Uterus (tissue), 4 donors: ENCODE measurements around the gene NUP188. TPM values are rescaled to one million over a fixed set of nuclear protein-coding genes. Genes with fewer than 3 reads are reported as not detected.
A peak's percentile ranks its signal among the peaks of the same experiment; 100 is the strongest.

ENCODE experiments used
- DNase-seq, 2 donors: peaks; one replicate each; pipeline ENCODE4 v3.0.0-alpha.2; 2019 to 2020
- H3K27ac ChIP-seq, 2 donors: fragments of 200-600 bp; sonication (generic); 1 replicate in 1 of 2; 2 replicates in 1 of 2; pipeline ENCODE4 v1.5.1; 2016 to 2018
- H3K27me3 ChIP-seq, 2 donors: fragments of 200-600 bp; sonication (generic); one replicate each; pipeline ENCODE4 v1.5.1; 2018 to 2019; ENCODE audit warnings: control low read depth in 1 of 2
- H3K36me3 ChIP-seq, 2 donors: fragments of 200-600 bp; sonication (generic); one replicate each; pipeline ENCODE4 v1.5.1; 2019; ENCODE audit warnings: control low read depth in 1 of 2
- H3K4me1 ChIP-seq, 2 donors: fragments of 200-600 bp; sonication (generic); one replicate each; pipeline ENCODE4 v1.5.1; 2018 to 2019; ENCODE audit warnings: control low read depth in 1 of 2
- H3K4me3 ChIP-seq, 2 donors: fragments of 200-600 bp; sonication (generic); 1 replicate in 1 of 2; 2 replicates in 1 of 2; pipeline ENCODE4 v1.5.1; 2018 to 2019; ENCODE audit warnings: mild to moderate bottlenecking in 1 of 2
- H3K9me3 ChIP-seq, 2 donors: fragments of 200-600 bp; sonication (generic); one replicate each; pipeline ENCODE4 v1.5.1; 2019; ENCODE audit warnings: control low read depth in 1 of 2
- CTCF ChIP-seq, 4 experiments: fragments of 200-600 bp in 2 of 4; fragments of 450-650 bp in 2 of 4; sonication (generic) in 2 of 4; IDR thresholded peaks; one replicate each; pipeline ENCODE4 v1.5.1; 2016 to 2019; ENCODE audit warnings: antibody characterized with exemption in 4 of 4, mild to moderate bottlenecking in 2 of 4, moderate library complexity in 1 of 4
- POLR2A ChIP-seq, 2 donors: fragments of 450-650 bp; IDR thresholded peaks; one replicate each; pipeline ENCODE4 v1.6.1; 2016; ENCODE audit warnings: antibody characterized with exemption in 2 of 2, mild to moderate bottlenecking in 1 of 2, moderate library complexity in 1 of 2
- intact Hi-C: fragments of 100-400 bp; cut with DNase I; formaldehyde crosslinking; loops from one replicate; pipeline ENCODE4 v1.15.1; 2023; ENCODE audit warnings: low total_unique reads
- total RNA-seq, 4 donors: library from RNA; depleted of rRNA in 3 of 4; stranded (reverse); fragments of >200 nt in 3 of 4; gene quantifications; one replicate each; pipeline versions ENCODE4 v1.1.0 to v1.2.4, GENCODE V29; 2014 to 2023
- donor health status: DM: yes; HTN: yes; CAD: no.

The NUP188 gene
- total RNA-seq, 4 donors from 2014 or later, result 21.5 to 75.4 (median 36.9) TPM

- H3K9me3 ChIP-seq, result no peaks in the 10 kb centered on the region
- no peaks in the 10 kb centered on the region for H3K27me3 ChIP-seq
- H3K4me3 ChIP-seq, result no peak overlapping the region
- no peaks in the 10 kb centered on the region for H3K36me3 ChIP-seq
- DNase-seq, result peak; percentile 49 to 64
- intact Hi-C loops, result no loop called here
- H3K4me1 ChIP-seq, result peaks cover 12 to 41% of the 10 kb centered on the region in 2 donors
- H3K27ac ChIP-seq, result peak overlapping the region; percentile 78 to 95
- TF ChIP-seq CTCF (IDR thresholded peaks at IDR 0.05) (no peak), POLR2A (IDR thresholded peaks at IDR 0.05) (peak in 1 of 2 donors; percentile 17)
Measured at GRCh38 chr9:128916204-128916603, 31.3 kb upstream of the NUP188 start.

GRCh38 chr9:128916745-128917144 lies 30.8 kb upstream of the NUP188 start:
- Histone ChIP-seq H3K27ac (peak overlapping the region; percentile 78 to 95), H3K4me3 (peak overlapping the region in 1 of 2 donors; percentile 1), H3K4me1 (peaks cover 12 to 35% of the 10 kb centered on the region in 2 donors), H3K9me3 (no peaks in the 10 kb centered on the region), H3K27me3 (no peaks in the 10 kb centered on the region), H3K36me3 (no peaks in the 10 kb centered on the region)
- intact Hi-C loops, result no loop called here
- DNase-seq, result no peak
- no peak for TF ChIP-seq POLR2A (IDR thresholded peaks at IDR 0.05)
- TF ChIP-seq CTCF (IDR thresholded peaks at IDR 0.05), result no peak

GRCh38 chr9:128917151-128917849 lies 30.2 kb upstream of the NUP188 start:
- Histone ChIP-seq H3K36me3 (no peaks in the 10 kb centered on the region), H3K27ac (peak overlapping the region; percentile 78 to 95), H3K27me3 (no peaks in the 10 kb centered on the region), H3K9me3 (no peaks in the 10 kb centered on the region), H3K4me3 (no peak overlapping the region), H3K4me1 (peaks cover 12 to 30% of the 10 kb centered on the region in 2 donors)
- intact Hi-C loops, result no loop called here
- no peak for TF ChIP-seq CTCF (IDR thresholded peaks at IDR 0.05)
- peak; percentile 22 to 40 for TF ChIP-seq POLR2A (IDR thresholded peaks at IDR 0.05)
- peak; percentile 86 to 88 for DNase-seq

GRCh38 chr9:128918921-128919320 lies 28.6 kb upstream of the NUP188 start:
- no peaks in the 10 kb centered on the region for H3K36me3 ChIP-seq
- peak overlapping the region; percentile 91 to 95 for H3K27ac ChIP-seq
- H3K9me3 ChIP-seq, result no peaks in the 10 kb centered on the region
- no peak overlapping the region for H3K4me3 ChIP-seq
- intact Hi-C loops, result no loop called here
- TF ChIP-seq CTCF (IDR thresholded peaks at IDR 0.05) (no peak), POLR2A (IDR thresholded peaks at IDR 0.05) (no peak)
- peaks cover 12 to 19% of the 10 kb centered on the region in 2 donors for H3K4me1 ChIP-seq
- H3K27me3 ChIP-seq, result no peaks in the 10 kb centered on the region
- no peak for DNase-seq

GRCh38 chr9:128919402-128920089 lies 28.0 kb upstream of the NUP188 start:
- Histone ChIP-seq H3K36me3 (no peaks in the 10 kb centered on the region), H3K4me3 (no peak overlapping the region), H3K27me3 (no peaks in the 10 kb centered on the region), H3K9me3 (no peaks in the 10 kb centered on the region), H3K4me1 (peaks cover 12 to 19% of the 10 kb centered on the region in 2 donors), H3K27ac (peak overlapping the region; percentile 91 to 95)
- TF ChIP-seq CTCF (IDR thresholded peaks at IDR 0.05) (no peak), POLR2A (IDR thresholded peaks at IDR 0.05) (no peak)
- intact Hi-C loops, result loop anchor here (5.0 kb wide), 1 partner anchor 37 kb away; the partner anchor contains the start of genes KYAT1 and LRRC8A
- no peak for DNase-seq
